Endothelial cell of umbilical vein (primary cell): ENCODE results near the gene FSTL4. TPM values are rescaled to one million over a fixed set of nuclear protein-coding genes. Genes with fewer than 3 reads are reported as not detected.

Source experiments
- BruUV-seq: library from RNA; stranded (reverse); fragments of 400-500 nt; replicated peaks from 2 replicates; lab custom pipeline; 2021; lab: Mats Ljungman, UMichigan
- CTCF ChIA-PET: fragments of 300-600, 350-600 bp; sonication (Branson Sonifier 250); formaldehyde crosslinking; loops from one replicate; lab custom pipeline; 2021; ENCODE audit warnings: antibody characterized with exemption, inconsistent platforms; lab: Charles Lee
- POLR2A ChIA-PET: fragments of 300-600, 350-600 bp; sonication (Branson Sonifier 250); formaldehyde crosslinking; loops from one replicate; lab custom pipeline; 2021; ENCODE audit warnings: antibody characterized with exemption, inconsistent platforms; lab: Charles Lee
- DNase-seq: peaks from one replicate; pipeline ENCODE4 v3.0.0-alpha.2; 2011; ENCODE audit warnings: low read depth, low spot score
- FAIRE-seq: peaks from 2 replicates; lab custom pipeline; 2011; peaks lifted over from hg19 to GRCh38; lab: Jason Lieb, UNC
- H2AFZ ChIP-seq: 2 replicates; pipeline ENCODE4 v1.6.0; 2012; ENCODE audit warnings: low read depth, low read length, control low read depth, inconsistent platforms
- H3K27ac ChIP-seq: 2 replicates; pipeline ENCODE4 v1.5.1; 2011; ENCODE audit warnings: low read depth, mild to moderate bottlenecking, control low read depth, low read length, moderate library complexity; ENCODE audit not compliant: insufficient read depth
- H3K27me3 ChIP-seq, 2 experiments: 2 replicates each; pipeline versions ENCODE4 v1.6.0 to v1.6.1; 2011; ENCODE audit warnings: low read length in 2 of 2, mixed read lengths in 1 of 2; ENCODE audit not compliant: control insufficient read depth in 2 of 2, insufficient read depth in 2 of 2
- H3K36me3 ChIP-seq, 2 experiments: 2 replicates in 1 of 2; 3 replicates in 1 of 2; pipeline ENCODE4 v1.5.1; 2011; ENCODE audit warnings: low read length in 2 of 2, mild to moderate bottlenecking in 1 of 2, moderate library complexity in 1 of 2; ENCODE audit not compliant: control insufficient read depth in 2 of 2, insufficient read depth in 2 of 2; ENCODE audit errors: extremely low read depth in 1 of 2
- H3K4me1 ChIP-seq: 3 replicates; pipeline ENCODE4 v1.5.1; 2011; ENCODE audit warnings: mild to moderate bottlenecking, low read length; ENCODE audit not compliant: control insufficient read depth, insufficient read depth; ENCODE audit errors: extremely low read depth
- H3K4me2 ChIP-seq: 2 replicates; pipeline ENCODE4 v1.6.1; 2011; ENCODE audit warnings: low read length, control low read depth, mixed read lengths; ENCODE audit not compliant: insufficient read depth
- H3K4me3 ChIP-seq, 3 experiments: fragments of 200-600 bp in 1 of 3; sonication (generic), shearing (Covaris generic) in 1 of 3; replicated peaks in 1 of 3; 2 replicates each; pipeline ENCODE4 v1.5.1; 2011 to 2016; ENCODE audit warnings: control low read depth in 3 of 3, low read length in 3 of 3, mild to moderate bottlenecking in 2 of 3, inconsistent platforms in 1 of 3, low read depth in 1 of 3, moderate library complexity in 1 of 3; ENCODE audit not compliant: insufficient read depth in 1 of 3
- H3K79me2 ChIP-seq: 2 replicates; pipeline ENCODE4 v1.6.0; 2012; ENCODE audit warnings: low read length, inconsistent platforms; ENCODE audit not compliant: control insufficient read depth, insufficient read depth
- H3K9ac ChIP-seq: replicated peaks from 2 replicates; pipeline ENCODE3; 2011; ENCODE audit warnings: low read length, control low read depth; ENCODE audit not compliant: insufficient read depth; ENCODE audit errors: extremely low read depth
- H3K9me1 ChIP-seq: replicated peaks from 3 replicates; pipeline ENCODE4 v1.6.0; 2011; ENCODE audit warnings: mild to moderate bottlenecking, low read length; ENCODE audit not compliant: control insufficient read depth, insufficient read depth; ENCODE audit errors: extremely low read depth
- H3K9me3 ChIP-seq: replicated peaks from 2 replicates; pipeline ENCODE4 v1.5.1; 2012; ENCODE audit warnings: low read length, inconsistent platforms; ENCODE audit not compliant: control insufficient read depth, insufficient read depth
- H4K20me1 ChIP-seq: replicated peaks from 2 replicates; pipeline ENCODE3; 2011; ENCODE audit warnings: mild to moderate bottlenecking, low read length; ENCODE audit not compliant: control insufficient read depth, insufficient read depth; ENCODE audit errors: extremely low read depth
- CTCF ChIP-seq, 2 donors: IDR thresholded peaks; 1 replicate in 1 of 2; 2 replicates in 1 of 2; pipeline ENCODE4 v1.5.1; 2011; ENCODE audit warnings: low read length in 2 of 2, mild to moderate bottlenecking in 2 of 2, moderate library complexity in 2 of 2, control low read depth in 1 of 2, inconsistent platforms in 1 of 2, low read depth in 1 of 2; ENCODE audit not compliant: insufficient read depth in 1 of 2; ENCODE audit errors: extremely low read depth in 1 of 2
- EZH2 ChIP-seq: IDR thresholded peaks from 2 replicates; pipeline ENCODE4 v1.6.1; 2012; ENCODE audit warnings: borderline replicate concordance, low read depth, mild to moderate bottlenecking, moderate library complexity, low read length, inconsistent platforms; ENCODE audit not compliant: severe bottlenecking
- GATA2 ChIP-seq: IDR thresholded peaks from 2 replicates; pipeline ENCODE4 v1.7.0; 2011; ENCODE audit warnings: low read depth, mild to moderate bottlenecking, moderate library complexity, mixed read lengths, low read length; ENCODE audit not compliant: insufficient read length, insufficient read depth
- MYC ChIP-seq: IDR thresholded peaks from one replicate; pipeline ENCODE4 v1.6.1; 2011; ENCODE audit warnings: mild to moderate bottlenecking, low read depth, low read length
- POLR2A ChIP-seq: IDR thresholded peaks from 2 replicates; pipeline ENCODE4 v1.6.1; 2012; ENCODE audit warnings: low read depth, mild to moderate bottlenecking, control low read depth, low read length
- dilution Hi-C: fragments of 300-500 bp; cut with MboI; formaldehyde crosslinking; loops from one replicate; pipeline ENCODE4 v1.15.0; 2019; ENCODE audit warnings: low sequenced_read_pairs; ENCODE audit not compliant: extremely low pct_ligation_motif_present
- intact Hi-C: fragments of 100-400 bp; cut with micrococcal nuclease; formaldehyde crosslinking; loops from one replicate; pipeline ENCODE4 v1.10.0; 2022
- polyA plus RNA-seq, 4 experiments: library from polyadenylated mRNA; depleted of rRNA in 3 of 4; stranded (reverse) in 3 of 4; unstranded in 1 of 4; fragments of >200 nt; gene quantifications; 2 replicates each; pipeline versions ENCODE4 v1.2.1 to v1.2.3, GENCODE V29; 2011 to 2012; ENCODE audit warnings: missing spikeins in 1 of 4
- total RNA-seq: library from RNA; stranded (reverse); gene quantifications from 2 replicates; pipeline ENCODE4 v1.2.3, GENCODE V29; 2021
- TF ChIP-seq, protein P1 (sequence below): IDR thresholded peaks from 2 replicates; pipeline ENCODE4 v1.6.1; 2011; ENCODE audit not compliant: insufficient read depth, insufficient read length

The FSTL4 gene
- total and polyA plus RNA-seq, 2 donors (not counting 3 experiments of a cell fraction or from before 2014, with no cell fraction given) = 0.18 TPM; not detected in 1

GRCh38 chr5:133340002-133340755 lies 272.2 kb downstream of the FSTL4 start:
- no TSS peak for BruUV-seq
- Histone ChIP-seq H3K27ac (no peak overlapping the region), H3K9me1 (no peaks in the 10 kb centered on the region), H3K9ac (no peak overlapping the region), H3K36me3 (no peaks in the 10 kb centered on the region), H3K4me3 (no peak overlapping the region), H3K4me2 (no peak overlapping the region), H2AFZ (no peak overlapping the region), H3K9me3 (no peaks in the 10 kb centered on the region), H3K79me2 (no peaks in the 10 kb centered on the region), H4K20me1 (no peaks in the 10 kb centered on the region), H3K27me3 (no peaks in the 10 kb centered on the region), H3K4me1 (no peaks in the 10 kb centered on the region)
- ChIA-PET POLR2A (no interaction called here), CTCF (no interaction called here)
- dilution Hi-C loops (no loop called here), intact Hi-C loops (no loop called here)
- FAIRE-seq = no peak
- TF ChIP-seq MYC (no peak), GATA2 (no peak), POLR2A (no peak), CTCF (IDR thresholded peaks at IDR 0.05; ENCODE audit: extremely low read depth in 1 of 2, insufficient read depth in 1 of 2, low read depth in 1 of 2, low read length in 2 of 2) (no peak), EZH2 (no peak)
- TF ChIP-seq, protein P1, sequence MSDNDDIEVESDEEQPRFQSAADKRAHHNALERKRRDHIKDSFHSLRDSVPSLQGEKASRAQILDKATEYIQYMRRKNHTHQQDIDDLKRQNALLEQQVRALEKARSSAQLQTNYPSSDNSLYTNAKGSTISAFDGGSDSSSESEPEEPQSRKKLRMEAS = no peak
- DNase-seq = no peak
